ENCODE results near the gene INSYN2B.
"Not testable (repeated sequence)": the region's sequence is repeated elsewhere in the genome, so short reads cannot be mapped to it uniquely, and the experiment has no call there.

The INSYN2B gene

GRCh38 chr5:169840405-169840804 is 139.9 kb downstream of the INSYN2B start:
- DNase-seq, result no peak

- no peak for DNase-seq
Observed at GRCh38 chr5:169838688-169839087, 141.6 kb downstream of the INSYN2B start.

- DNase-seq, result no peak
Observed at GRCh38 chr5:169837686-169838085, 142.6 kb downstream of the INSYN2B start.

DNA sequence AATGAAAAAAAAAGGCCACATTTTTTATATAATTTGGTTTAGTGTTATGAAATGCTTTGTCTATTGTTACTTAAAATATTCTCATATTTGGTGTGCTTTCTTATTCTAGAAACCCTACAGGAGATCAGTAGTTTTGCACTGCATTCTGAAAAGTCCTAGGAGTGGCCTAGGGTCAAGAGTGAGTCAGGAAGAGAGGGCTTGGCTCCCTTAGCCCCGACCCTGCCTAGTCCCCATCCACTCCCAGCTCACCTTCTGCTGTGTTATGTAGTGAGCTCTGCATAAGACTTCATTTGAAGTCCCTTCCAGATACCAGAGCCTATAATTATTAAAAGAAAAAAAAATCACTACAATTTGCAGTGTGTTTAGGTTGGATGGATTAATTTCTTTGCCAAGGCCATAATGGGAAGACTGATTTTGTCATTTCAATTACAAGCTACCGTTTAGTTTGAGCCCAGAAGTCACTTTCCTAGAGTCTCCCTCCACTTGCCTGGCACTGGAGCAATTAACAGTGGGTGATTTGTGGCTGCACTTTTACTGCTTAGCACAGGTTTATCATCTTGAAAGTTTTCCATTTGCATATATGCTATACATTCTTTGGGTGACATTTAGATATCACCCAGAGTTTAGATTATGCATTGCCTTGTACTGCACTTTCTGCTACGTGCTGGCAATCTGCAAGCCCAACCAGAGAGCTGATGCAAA is 143.3 kb downstream of the INSYN2B start:
- DNase-seq, result no peak

DNA sequence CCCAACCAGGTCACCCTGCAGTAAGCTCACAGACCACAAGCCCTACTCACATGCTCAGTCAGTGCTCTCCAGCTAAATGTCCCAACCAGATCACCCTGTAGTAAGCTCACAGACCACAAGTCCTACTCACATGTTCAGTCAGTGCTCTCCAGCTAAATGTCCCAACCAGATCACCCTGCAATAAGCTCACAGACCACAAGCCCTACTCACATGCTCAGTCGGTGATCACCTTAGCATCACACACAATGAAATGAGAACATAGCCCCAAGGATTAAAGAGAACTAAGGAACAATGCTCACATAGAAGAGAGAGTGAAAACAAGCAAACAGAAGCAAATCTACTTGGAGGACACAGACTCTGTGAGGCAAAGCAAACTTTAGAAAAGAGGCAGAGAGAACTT is 145.8 kb downstream of the INSYN2B start:
- DNase-seq, result not testable (repeated sequence)

- DNase-seq, result not testable (repeated sequence)
Observed at GRCh38 chr5:169833681-169834292, 146.5 kb downstream of the INSYN2B start.

DNA sequence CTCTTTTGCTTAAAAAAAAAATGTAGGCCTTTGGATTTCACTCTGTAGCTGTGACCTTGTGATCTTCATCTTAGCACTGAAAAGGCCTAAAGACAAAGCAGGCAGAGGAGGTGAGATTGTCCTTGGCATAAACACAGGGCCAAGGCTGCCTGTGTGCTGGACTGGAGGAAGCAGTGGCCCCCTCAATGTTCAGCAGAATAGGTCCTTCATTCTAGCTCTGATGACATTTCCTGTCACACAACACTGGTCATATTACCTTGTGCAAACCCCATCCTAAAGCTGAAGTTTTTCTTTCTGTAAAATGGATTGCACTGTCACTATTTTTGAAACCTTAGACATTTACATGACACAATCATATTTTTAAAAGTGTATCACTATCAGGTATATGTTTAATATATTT is 147.4 kb downstream of the INSYN2B start:
- DNase-seq, result no peak

DNA sequence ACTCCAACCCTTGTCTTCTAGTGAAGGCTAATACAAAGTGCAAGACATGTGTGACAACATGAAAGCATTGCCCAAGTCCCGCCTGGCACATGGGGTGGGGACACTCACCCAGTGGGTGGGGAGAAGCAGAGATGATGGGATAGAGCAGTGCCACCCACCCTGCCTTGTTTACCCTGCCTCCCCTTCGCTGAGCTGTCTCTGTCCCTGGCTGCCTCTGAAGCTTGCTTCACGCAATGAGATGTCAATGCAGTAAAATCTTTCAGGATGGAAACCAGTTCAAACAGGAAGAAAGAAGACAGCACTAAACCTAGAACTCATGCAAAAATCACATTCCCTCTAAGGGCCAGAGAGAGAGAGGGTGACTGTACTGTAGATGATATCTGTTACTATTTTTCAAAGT is 148.0 kb downstream of the INSYN2B start:
- DNase-seq, result no peak

DNA sequence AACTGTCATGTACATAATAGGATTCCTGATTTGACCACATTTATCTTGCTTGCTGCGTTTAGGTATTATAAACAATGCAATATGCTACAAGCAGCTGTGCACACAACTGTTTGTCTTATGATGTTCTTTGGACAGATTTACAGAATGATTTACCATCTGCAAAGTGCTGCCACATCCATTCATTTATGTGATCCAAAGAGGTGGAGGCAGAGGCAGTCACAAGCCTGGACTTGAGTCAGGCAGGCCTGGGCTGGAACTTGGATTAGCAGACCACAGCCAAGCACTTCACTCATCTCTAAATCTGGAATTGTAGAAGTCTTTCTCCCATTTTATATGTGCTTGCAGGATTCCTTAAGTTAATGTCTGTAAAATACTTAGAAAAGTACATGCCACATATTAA is 149.0 kb downstream of the INSYN2B start:
- no peak for DNase-seq

DNA sequence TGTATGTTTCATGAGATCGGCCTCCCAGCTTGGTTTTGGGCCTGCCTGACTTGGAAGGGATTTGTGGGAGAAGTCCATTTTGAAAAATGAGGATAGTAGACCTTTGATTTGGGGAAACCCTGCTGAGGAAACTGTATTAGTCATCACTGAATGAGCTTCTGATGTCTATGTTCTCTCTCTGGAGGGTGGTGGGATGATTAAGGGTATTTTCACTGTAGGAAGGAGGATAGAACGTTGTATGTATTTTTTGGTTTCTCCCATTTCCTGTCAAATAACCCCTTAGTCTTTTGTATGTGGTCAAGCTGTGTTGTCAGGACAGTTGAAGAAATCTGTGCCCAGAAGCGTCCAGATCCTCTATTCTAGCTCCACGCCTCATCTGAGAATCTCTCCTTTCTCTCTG is 151.9 kb downstream of the INSYN2B start:
- no peak for DNase-seq

GRCh38 chr5:169827769-169828168 is 152.5 kb downstream of the INSYN2B start:
- DNase-seq, result no peak

- DNase-seq, result no peak
Observed at GRCh38 chr5:169826618-169827017, 153.7 kb downstream of the INSYN2B start.

GRCh38 chr5:169817031-169817430 is 163.3 kb downstream of the INSYN2B start:
- DNase-seq, result no peak

DNA sequence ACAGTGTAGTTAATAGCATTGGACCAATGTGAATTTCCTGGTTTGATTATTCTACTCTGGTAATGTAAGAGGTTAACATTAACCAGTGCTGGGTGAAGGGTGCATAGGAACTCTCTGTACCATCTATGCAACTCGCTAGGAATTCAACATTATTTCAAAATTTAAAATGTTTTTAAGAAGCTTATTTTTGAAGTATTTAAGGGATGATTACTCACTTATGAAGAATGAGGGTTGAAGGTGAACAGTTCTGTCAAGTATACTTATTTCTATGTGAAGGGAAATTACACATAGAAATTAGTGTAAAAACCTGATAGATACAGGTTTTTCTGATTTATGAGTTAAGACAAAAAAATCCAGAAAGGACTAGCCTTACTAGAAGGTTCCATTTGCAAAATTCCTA is 165.8 kb downstream of the INSYN2B start:
- DNase-seq, result no peak
